ENCODE measurements around the gene SERTAD2.

Gene SERTAD2

GRCh38 chr2:64675860-64676259 is 22.1 kb upstream of the SERTAD2 start:
- peak; percentile 24 to 58 for DNase-seq (ENCODE audit: low read depth in 2 of 2)

DNA sequence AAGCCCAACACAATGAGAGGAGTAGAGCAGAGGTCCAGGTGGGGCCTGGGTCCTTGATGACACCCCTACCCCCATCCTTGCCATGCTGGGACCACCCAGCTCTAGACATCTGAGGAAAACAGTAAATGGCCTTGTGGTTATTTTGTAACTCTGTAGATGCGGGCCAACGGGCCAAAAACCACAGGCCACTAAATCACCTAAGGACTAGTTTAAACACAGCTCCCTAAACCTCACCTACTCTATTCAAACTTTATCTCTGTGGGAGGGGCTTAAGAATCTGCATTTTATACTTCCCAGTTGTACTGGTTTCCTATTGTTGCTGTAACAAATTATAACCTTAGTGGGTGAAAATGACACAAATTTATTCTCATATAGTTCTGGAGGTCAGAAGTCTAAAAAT is 19.0 kb upstream of the SERTAD2 start:
- DNase-seq (ENCODE audit: low read depth in 2 of 2), result no peak

GRCh38 chr2:64670047-64670446 is 16.3 kb upstream of the SERTAD2 start:
- DNase-seq (ENCODE audit: low read depth in 2 of 2), result no peak

DNA sequence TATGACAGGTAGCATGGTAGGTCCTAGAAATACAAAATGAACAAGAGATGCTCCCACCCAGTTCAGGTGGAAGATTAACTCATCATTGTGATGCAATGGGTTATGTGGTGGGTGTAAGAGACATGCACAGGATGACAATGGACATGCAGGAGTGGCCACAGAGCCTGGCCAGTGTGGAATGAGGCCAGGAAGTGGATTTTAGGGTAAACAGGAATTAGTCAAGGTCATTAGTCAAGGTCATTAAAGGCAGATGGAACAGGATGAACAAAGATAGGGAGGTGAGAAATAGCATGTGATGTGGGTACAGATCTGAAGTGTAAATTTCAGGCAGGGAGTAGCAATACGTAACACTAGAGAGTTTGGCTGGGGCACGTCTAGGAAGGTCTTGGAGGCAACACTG is 15.6 kb upstream of the SERTAD2 start:
- DNase-seq (ENCODE audit: low read depth in 2 of 2), result no peak

GRCh38 chr2:64668542-64668941 is 14.8 kb upstream of the SERTAD2 start:
- DNase-seq (ENCODE audit: low read depth in 2 of 2), result no peak

- no peak for DNase-seq (ENCODE audit: low read depth in 2 of 2)
These were observed 13.8 kb upstream of the SERTAD2 start for GRCh38 chr2:64667535-64667934.

GRCh38 chr2:64666810-64667438 is 13.2 kb upstream of the SERTAD2 start:
- no peak for DNase-seq (ENCODE audit: low read depth in 2 of 2)

DNA sequence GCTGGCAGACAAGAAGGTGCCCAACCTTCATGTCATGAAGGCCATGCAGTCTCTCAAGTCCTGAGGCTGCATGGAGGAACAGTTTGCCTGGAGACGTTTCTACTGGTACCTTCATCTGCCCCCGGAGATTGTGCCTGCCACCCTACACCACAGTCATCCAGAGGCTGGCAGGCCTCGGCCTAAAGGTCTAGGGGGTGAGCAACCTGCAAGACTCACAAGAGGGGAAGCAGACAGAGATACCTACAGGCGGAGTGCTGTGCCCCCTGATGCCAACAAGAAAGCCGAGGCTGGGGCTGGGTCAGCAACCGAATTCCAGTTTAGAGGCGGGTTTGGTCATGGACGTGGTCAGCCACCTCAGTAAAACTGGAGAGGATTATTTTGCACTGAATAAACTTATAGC is 12.0 kb upstream of the SERTAD2 start:
- DNase-seq (ENCODE audit: low read depth in 2 of 2), result no peak

DNA sequence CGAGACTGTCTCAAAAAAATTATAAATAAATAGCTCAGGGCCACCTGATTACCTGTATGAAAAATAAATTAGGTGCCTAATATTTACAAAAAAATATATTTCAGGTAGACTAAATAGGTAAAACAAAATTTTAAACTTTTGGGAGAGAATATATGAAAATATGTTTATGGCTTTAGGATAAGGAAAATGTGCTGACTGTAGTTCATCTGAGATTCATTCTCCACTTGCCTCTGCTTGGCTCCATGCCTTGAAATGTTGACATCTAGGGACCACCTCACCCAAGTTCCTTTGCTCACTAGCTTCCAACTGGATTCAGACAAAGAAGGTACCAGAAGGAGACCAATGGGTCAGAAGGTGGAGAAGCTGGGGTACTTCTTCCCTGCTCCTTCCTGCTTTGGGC is 9.7 kb upstream of the SERTAD2 start:
- no peak for DNase-seq (ENCODE audit: low read depth in 2 of 2)

DNA sequence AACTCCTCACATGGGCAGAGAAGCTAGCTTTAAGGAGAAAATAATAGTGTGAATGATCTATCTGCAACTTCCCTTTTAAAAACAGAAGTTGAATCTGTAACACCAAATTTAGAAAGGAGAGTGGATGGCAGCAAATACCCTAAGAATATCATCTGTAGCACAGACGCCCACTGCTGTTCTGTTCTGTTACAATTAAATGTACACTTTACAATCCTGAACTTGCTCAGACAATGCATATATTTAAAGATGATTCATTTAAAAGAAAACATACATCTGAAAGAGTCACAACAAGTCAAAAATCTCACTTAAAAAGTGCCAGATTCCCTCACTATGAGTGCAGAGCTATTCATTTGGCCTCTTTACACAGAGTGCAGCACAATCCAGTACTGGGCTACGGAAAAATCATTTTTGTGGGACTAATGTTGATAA is 8.0 kb upstream of the SERTAD2 start:
- DNase-seq (ENCODE audit: low read depth in 2 of 2), result no peak

DNA sequence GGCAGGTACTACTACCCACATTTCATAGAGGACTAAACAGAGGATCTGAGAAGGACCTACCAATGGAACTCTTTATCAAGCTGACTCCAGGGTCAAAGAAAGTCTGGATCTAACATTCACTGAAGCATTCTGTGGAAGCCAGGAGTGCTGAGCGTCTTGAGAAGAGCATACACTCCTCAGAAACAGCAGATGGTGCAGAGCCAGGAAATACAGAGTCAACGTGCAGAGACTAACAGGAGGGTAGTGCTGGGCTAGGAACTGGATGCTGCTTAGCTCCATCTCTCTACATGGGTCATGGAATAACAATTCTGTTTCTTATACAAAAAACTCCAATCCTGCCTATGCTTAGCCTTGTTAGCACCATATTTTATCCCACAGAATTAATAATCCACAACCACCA is 5.5 kb upstream of the SERTAD2 start:
- DNase-seq (ENCODE audit: low read depth in 2 of 2), result no peak

- DNase-seq (ENCODE audit: low read depth in 2 of 2), result no peak
These were observed 4.6 kb upstream of the SERTAD2 start for GRCh38 chr2:64658269-64658668.

- DNase-seq (ENCODE audit: low read depth in 2 of 2), result no peak
These were observed 3.7 kb upstream of the SERTAD2 start for GRCh38 chr2:64657411-64657810.

DNA sequence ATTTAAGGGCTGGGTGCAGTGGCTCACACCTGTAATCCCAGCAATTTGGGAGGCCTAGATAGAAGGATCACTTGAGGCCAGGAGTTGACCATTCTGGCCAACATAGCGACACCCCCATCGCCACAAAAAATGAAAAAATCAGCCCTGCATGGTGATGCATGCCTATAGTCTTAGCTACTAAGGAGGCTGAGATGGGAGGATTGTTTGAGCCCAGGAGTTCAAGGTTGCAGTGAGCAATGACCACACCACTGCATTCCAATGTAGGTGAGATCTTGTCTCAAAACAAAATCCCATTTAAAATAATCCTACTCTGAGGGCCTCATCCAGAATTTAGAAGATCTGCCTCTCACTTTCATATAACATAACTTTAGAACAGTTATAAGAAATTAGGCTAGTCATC is 2.7 kb upstream of the SERTAD2 start:
- DNase-seq (ENCODE audit: low read depth in 2 of 2), result no peak

DNA sequence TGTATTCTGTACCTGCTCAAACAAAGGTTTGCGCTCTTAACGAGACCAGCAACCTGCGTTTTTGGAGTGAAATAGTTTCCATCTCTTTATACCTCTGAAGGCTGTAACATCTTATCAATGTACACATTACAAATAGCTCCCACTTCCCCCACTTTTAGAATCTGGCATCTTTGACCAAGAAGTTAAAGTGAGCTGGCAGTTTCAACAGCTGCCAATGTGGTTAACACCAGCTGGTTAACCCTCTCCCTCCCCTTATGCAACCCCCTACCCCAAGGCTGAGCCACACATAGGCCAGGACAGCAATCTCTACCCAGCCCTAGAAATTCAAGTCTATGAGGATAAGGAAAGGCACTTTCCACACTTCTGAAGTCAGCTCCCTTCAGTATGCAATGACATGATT is 2.2 kb upstream of the SERTAD2 start:
- DNase-seq (ENCODE audit: low read depth in 2 of 2), result no peak

DNA sequence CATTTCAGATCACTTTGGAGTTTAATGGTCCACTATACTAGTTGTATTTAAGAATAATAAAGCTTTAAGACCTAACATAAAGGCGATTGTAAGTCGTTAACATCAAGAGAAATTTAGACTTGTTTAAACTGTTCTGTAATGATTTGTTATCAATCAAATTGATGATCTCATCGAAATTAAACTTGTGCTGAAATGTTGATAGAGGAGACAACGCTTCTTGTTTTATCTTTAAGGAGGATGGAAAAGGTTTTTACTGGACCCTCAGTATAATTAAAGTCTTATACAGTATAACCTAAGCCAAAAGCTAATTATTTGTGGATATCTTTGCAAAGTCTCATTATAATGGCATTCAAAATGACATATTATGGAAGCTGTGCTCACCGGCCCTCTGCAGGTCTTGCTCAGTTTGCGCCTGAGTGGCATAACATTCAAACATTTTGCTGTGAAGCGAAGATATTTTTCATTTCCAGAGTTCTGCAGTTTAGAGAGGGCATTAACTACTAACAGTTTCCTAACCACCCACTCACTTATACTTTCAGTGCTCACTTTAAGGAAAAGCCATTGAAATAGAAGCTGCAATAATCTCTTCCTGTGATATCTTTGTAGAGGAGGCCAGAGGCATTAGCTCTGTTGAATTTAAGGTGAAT is 1.4 kb upstream of the SERTAD2 start:
- DNase-seq (ENCODE audit: low read depth in 2 of 2), result no peak

DNA sequence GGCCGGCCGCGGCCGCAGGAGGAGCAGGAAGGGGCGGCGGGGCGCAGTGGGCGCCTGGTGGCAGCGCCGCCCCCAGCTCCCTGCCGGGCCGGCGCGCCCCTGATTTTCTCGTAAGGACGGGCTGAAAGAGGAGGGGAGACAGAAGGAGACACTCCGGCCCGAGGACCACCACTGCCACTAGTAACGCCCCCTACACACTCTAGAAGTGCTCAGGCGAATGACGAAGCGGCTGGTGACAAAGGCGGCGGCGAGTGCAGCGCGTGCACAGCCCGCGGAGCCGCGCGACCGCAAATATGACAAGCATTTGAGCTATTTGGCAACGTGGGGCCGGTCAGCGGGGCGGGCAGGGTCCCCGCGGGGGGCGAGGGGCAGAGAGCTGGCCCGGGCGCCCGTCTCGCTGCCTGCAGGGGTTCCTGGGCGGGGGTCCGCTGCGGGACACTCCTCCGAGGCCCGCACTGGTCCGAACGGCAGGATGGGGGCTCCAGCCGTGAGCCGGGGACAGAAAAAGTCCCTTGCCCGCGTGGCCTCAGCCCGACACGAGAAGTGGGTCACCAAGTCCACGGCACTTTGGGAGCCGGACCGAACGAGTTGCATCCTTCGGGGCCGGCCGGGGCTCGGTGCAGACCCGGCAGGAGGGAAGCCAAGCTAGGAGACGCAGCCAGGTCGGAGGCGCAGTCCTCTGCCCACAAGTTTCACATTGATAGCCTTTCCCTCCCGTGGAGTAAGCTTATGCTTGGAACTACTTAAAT is 524 bp upstream of the SERTAD2 start:
- DNase-seq (ENCODE audit: low read depth in 2 of 2), result peak; percentile 42 to 61

DNA sequence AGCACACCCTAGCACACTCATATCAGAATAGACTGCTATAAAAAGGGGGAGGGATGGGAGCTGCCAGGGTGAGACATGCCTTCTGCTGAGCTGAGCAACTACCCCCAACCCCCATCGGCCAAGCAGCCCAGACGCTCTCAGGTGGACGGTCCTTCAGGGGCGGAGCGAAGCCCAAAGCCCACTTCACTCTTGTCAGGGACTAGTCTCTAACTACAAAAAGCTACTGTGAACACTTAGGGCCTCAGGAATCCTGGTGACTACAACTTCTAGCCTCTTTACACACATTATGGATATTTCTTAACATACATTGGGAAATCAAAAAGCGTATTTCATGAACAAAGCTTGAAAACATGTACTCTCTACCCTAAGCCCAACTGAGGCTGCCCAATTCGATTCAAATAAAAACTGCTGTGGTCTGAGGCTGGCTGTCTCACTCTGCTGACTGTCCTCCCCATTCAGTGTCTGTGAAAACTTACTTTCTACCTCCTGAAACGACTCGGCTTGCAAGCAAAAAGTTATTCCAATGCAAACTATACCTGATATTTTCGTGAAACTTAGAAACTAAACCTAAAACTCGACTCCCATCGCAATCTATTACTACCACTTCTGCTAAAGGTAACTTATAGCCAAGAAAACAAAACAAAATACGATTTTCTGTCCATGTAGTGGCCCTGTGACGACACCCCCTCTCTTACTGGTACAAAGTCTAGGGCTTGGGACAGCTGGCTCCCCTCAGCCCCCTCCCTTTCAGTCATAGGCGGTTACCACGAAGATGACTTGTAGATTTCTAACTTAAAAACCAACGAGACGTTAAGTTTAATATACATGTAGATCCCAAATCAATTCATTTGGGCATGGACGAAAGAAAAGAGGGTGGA is 1.2 kb downstream of the SERTAD2 start:
- DNase-seq (ENCODE audit: low read depth in 2 of 2), result no peak

DNA sequence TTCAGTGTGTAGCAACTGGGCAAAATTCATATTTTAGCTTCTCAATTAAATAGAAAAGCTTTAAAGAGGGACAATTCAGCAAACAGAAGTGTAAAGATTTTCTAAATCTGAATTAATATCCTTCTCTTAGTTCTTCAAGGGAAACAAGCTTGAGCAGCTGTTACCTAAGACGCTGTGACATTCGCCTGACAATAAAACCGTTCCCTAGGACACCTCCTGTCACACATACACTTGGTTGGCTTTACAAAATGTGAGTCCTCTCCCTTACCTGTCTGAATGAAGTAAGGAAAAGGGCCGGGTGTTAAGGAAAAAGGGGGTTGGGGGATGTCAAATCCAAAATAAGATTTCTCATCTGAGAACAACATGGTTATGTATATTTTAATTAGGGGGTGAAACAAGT is 2.1 kb downstream of the SERTAD2 start:
- no peak for DNase-seq (ENCODE audit: low read depth in 2 of 2)

DNA sequence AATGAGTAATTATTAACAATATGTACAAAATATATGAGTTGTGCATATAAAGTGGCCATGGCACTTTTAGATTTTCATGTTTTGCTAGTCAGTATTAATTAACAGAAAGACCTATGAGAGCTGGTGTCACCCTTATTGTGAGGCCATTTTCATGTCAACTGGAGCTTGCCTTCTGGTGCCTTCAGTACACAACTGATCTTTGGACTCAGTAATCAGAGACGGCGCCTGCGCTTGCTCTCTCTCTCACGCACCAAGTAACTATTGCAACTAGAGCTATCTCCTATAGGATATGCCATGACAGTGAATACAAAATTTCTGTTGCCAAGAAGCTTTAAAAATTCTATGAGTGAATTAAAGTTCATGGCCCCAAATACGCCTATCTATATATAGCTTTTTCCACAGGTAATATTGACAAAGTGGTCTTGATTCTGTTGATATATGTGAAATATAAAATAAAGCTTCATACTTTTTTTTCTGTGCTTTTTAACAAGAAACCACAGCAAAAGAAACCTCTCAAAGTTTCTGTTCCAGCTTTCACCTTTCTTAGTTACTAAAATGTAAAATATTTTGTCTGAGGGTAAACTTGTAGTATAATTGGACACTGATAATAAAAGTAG is 2.9 kb downstream of the SERTAD2 start:
- DNase-seq (ENCODE audit: low read depth in 2 of 2), result no peak

- DNase-seq (ENCODE audit: low read depth in 2 of 2), result no peak
These were observed 3.4 kb downstream of the SERTAD2 start for GRCh38 chr2:64650296-64650695.

DNA sequence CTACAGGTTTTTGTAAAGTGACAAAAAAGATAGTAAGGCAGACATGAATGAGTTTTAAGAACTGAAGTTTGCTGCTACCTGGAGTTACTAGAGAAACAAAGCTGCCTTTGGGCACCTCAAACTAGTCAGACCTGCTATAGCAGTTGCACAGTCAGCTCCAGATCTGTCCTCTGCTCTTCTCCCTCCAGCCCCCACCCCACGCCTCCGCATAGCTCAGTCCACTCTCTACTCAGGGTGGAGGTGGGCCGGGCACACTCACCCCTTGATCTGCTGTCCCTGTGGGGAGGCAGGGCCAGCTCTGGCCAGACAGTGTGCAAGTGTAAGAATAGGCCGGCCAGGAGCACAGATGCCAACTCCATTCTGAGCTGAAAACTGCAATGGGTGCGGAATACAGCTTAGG is 4.1 kb downstream of the SERTAD2 start:
- DNase-seq (ENCODE audit: low read depth in 2 of 2), result no peak

All from activated CD8-positive, alpha-beta memory T cell treated with anti-CD3 and anti-CD28 coated beads for 4 hours (primary cell).